Effector memory CD8-positive, alpha-beta T cell (primary cell): Measurements from ENCODE around the gene PHF1.
A peak's percentile ranks its signal among the peaks of the same experiment; 100 is the strongest.

Experiments used
- ATAC-seq: fragments of 150-1000 bp; cut with Tn5 transposase; replicated peaks from 2 replicates; pipeline ENCODE4 v1.10.0; 2021; ENCODE audit warnings: mild to moderate bottlenecking, moderate library complexity
- DNase-seq, 3 experiments: peaks; one replicate each; pipeline ENCODE4 v3.0.0; 2021
- H3K27ac Mint-ChIP-seq, 2 donors: one replicate each; pipeline ENCODE4 v1.8.0; 2022; ENCODE audit warnings: mild to moderate bottlenecking in 2 of 2, mixed read lengths in 2 of 2, moderate library complexity in 2 of 2
- H3K27me3 Mint-ChIP-seq, 2 donors: one replicate each; pipeline ENCODE4 v1.8.0; 2022; ENCODE audit warnings: mixed read lengths in 2 of 2
- H3K36me3 Mint-ChIP-seq: one replicate; pipeline ENCODE4 v1.8.0; 2022; ENCODE audit warnings: mild to moderate bottlenecking, moderate library complexity, mixed read lengths; ENCODE audit not compliant: insufficient read depth
- H3K4me1 Mint-ChIP-seq, 2 donors: one replicate each; pipeline ENCODE4 v1.8.0; 2022; ENCODE audit warnings: low read depth in 2 of 2, mixed read lengths in 2 of 2
- H3K4me3 Mint-ChIP-seq, 2 donors: one replicate each; pipeline ENCODE4 v1.8.0; 2022; ENCODE audit warnings: mild to moderate bottlenecking in 2 of 2, mixed read lengths in 2 of 2, moderate library complexity in 2 of 2
- H3K9me3 Mint-ChIP-seq, 2 donors: one replicate each; pipeline ENCODE4 v1.8.0; 2022; ENCODE audit warnings: mixed read lengths in 2 of 2

Gene PHF1

GRCh38 chr6:33417128-33417902 is 6.5 kb downstream of the PHF1 start:
- Mint-ChIP-seq H3K36me3 (peaks cover 67% of the 10 kb centered on the region), H3K4me3 (peak overlapping the region; percentile 94 to 97), H3K27me3 (no peaks in the 10 kb centered on the region), H3K4me1 (peaks cover 62 to 64% of the 10 kb centered on the region in 2 donors), H3K9me3 (no peaks in the 10 kb centered on the region), H3K27ac (peak overlapping the region; percentile 98 to 100)
- DNase-seq (no peak), ATAC-seq (no peak)

- DNase-seq (peak; percentile 96 to 98 (median 98)), ATAC-seq (peak; percentile 79)
- Mint-ChIP-seq H3K4me3 (peak within 1 kb of the TSS; percentile 94 to 97), H3K27me3 (no peaks in the 10 kb centered on the region), H3K27ac (peak within 1 kb of the TSS; percentile 98 to 100), H3K4me1 (peaks cover 55 to 56% of the 10 kb centered on the region in 2 donors), H3K9me3 (no peaks in the 10 kb centered on the region), H3K36me3 (peaks cover 60% of the 10 kb centered on the region)
Measured at GRCh38 chr6:33417903-33418689, 7.3 kb downstream of the PHF1 start, which contains the start of gene CUTA. Gene CUTA (minus strand): TSS chr6:33418107. CDS start chr6:33418000, 107 bp downstream.

GRCh38 chr6:33418690-33419291 is 8.0 kb downstream of the PHF1 start:
- H3K4me1 Mint-ChIP-seq: peaks cover 49 to 54% of the 10 kb centered on the region in 2 donors
- H3K36me3 Mint-ChIP-seq: peaks cover 60% of the 10 kb centered on the region
- ATAC-seq: peak; percentile 27
- no peaks in the 10 kb centered on the region for H3K9me3 Mint-ChIP-seq
- no peaks in the 10 kb centered on the region for H3K27me3 Mint-ChIP-seq
- H3K4me3 Mint-ChIP-seq: peak overlapping the region; percentile 94 to 97
- peak overlapping the region; percentile 98 to 100 for H3K27ac Mint-ChIP-seq
- peak in 2 of 3 experiments; percentile 67 for DNase-seq

- no peaks in the 10 kb centered on the region for H3K9me3 Mint-ChIP-seq
- H3K4me1 Mint-ChIP-seq: peaks cover 51 to 55% of the 10 kb centered on the region in 2 donors
- peaks cover 51% of the 10 kb centered on the region for H3K36me3 Mint-ChIP-seq
- peak within 1 kb of the TSS; percentile 98 to 100 for H3K27ac Mint-ChIP-seq
- peak within 1 kb of the TSS; percentile 94 to 97 for H3K4me3 Mint-ChIP-seq
- no peaks in the 10 kb centered on the region for H3K27me3 Mint-ChIP-seq
- DNase-seq (no peak), ATAC-seq (no peak)
Measured at GRCh38 chr6:33419580-33420490, 9.0 kb downstream of the PHF1 start, which contains the start of gene SYNGAP1. Gene SYNGAP1 (plus strand): TSS chr6:33420065. CDS start chr6:33420265, 200 bp downstream.

GRCh38 chr6:33420491-33421343 is 9.9 kb downstream of the PHF1 start:
- Mint-ChIP-seq H3K4me1 (peaks cover 53 to 54% of the 10 kb centered on the region in 2 donors), H3K27me3 (no peaks in the 10 kb centered on the region), H3K27ac (peak overlapping the region; percentile 0 to 29), H3K9me3 (no peaks in the 10 kb centered on the region), H3K36me3 (peaks cover 51% of the 10 kb centered on the region), H3K4me3 (peak overlapping the region in 1 of 2 donors; percentile 30)
- ATAC-seq (no peak), DNase-seq (no peak)

- H3K27me3 Mint-ChIP-seq: no peaks in the 10 kb centered on the region
- DNase-seq (no peak), ATAC-seq (no peak)
- no peak overlapping the region for H3K4me3 Mint-ChIP-seq
- peaks cover 50 to 53% of the 10 kb centered on the region in 2 donors for H3K4me1 Mint-ChIP-seq
- no peaks in the 10 kb centered on the region for H3K9me3 Mint-ChIP-seq
- H3K36me3 Mint-ChIP-seq: peaks cover 50% of the 10 kb centered on the region
- H3K27ac Mint-ChIP-seq: peak overlapping the region in 1 of 2 donors; percentile 0
Measured at GRCh38 chr6:33421344-33421643, 10.5 kb downstream of the PHF1 start.

- no peak for ATAC-seq
- Mint-ChIP-seq H3K4me1 (peaks cover 49 to 50% of the 10 kb centered on the region in 2 donors), H3K4me3 (peak overlapping the region; percentile 98 to 99), H3K27me3 (no peaks in the 10 kb centered on the region), H3K9me3 (no peaks in the 10 kb centered on the region), H3K36me3 (peaks cover 49% of the 10 kb centered on the region), H3K27ac (peak overlapping the region in 1 of 2 donors; percentile 100)
- DNase-seq: no peak
Measured at GRCh38 chr6:33423777-33424176, 13.0 kb downstream of the PHF1 start.

GRCh38 chr6:33424855-33425667 is 14.2 kb downstream of the PHF1 start:
- Mint-ChIP-seq H3K27me3 (no peaks in the 10 kb centered on the region), H3K36me3 (peaks cover 49% of the 10 kb centered on the region), H3K4me1 (peaks cover 55 to 56% of the 10 kb centered on the region in 2 donors), H3K27ac (peak overlapping the region; percentile 100), H3K9me3 (no peaks in the 10 kb centered on the region), H3K4me3 (peak overlapping the region; percentile 98 to 99)
- no peak for DNase-seq
- ATAC-seq: no peak

GRCh38 chr6:33425668-33426577 is 15.1 kb downstream of the PHF1 start:
- Mint-ChIP-seq H3K27ac (peak overlapping the region; percentile 100), H3K4me3 (peak overlapping the region; percentile 98 to 99), H3K27me3 (no peaks in the 10 kb centered on the region), H3K36me3 (peaks cover 52% of the 10 kb centered on the region), H3K4me1 (peaks cover 64 to 65% of the 10 kb centered on the region in 2 donors), H3K9me3 (no peaks in the 10 kb centered on the region)
- ATAC-seq (peak; percentile 59), DNase-seq (peak; percentile 69 to 80 (median 74))

GRCh38 chr6:33426590-33427511 is 16.0 kb downstream of the PHF1 start:
- H3K27ac Mint-ChIP-seq: peak overlapping the region; percentile 100
- peak; percentile 49 for ATAC-seq
- no peaks in the 10 kb centered on the region for H3K9me3 Mint-ChIP-seq
- peak overlapping the region; percentile 98 to 99 for H3K4me3 Mint-ChIP-seq
- peaks cover 55% of the 10 kb centered on the region for H3K36me3 Mint-ChIP-seq
- peak; percentile 40 to 45 (median 43) for DNase-seq
- H3K4me1 Mint-ChIP-seq: peaks cover 67 to 72% of the 10 kb centered on the region in 2 donors
- no peaks in the 10 kb centered on the region for H3K27me3 Mint-ChIP-seq
